Measurements from ENCODE around the gene UTS2R. TPM values are rescaled to one million over a fixed set of nuclear protein-coding genes. Genes with fewer than 3 reads are reported as not detected.
"Not testable (repeated sequence)": the region's sequence is repeated elsewhere in the genome, so short reads cannot be mapped to it uniquely, and the experiment has no call there.

The UTS2R gene
- total RNA-seq, 1 donor: not detected

DNA sequence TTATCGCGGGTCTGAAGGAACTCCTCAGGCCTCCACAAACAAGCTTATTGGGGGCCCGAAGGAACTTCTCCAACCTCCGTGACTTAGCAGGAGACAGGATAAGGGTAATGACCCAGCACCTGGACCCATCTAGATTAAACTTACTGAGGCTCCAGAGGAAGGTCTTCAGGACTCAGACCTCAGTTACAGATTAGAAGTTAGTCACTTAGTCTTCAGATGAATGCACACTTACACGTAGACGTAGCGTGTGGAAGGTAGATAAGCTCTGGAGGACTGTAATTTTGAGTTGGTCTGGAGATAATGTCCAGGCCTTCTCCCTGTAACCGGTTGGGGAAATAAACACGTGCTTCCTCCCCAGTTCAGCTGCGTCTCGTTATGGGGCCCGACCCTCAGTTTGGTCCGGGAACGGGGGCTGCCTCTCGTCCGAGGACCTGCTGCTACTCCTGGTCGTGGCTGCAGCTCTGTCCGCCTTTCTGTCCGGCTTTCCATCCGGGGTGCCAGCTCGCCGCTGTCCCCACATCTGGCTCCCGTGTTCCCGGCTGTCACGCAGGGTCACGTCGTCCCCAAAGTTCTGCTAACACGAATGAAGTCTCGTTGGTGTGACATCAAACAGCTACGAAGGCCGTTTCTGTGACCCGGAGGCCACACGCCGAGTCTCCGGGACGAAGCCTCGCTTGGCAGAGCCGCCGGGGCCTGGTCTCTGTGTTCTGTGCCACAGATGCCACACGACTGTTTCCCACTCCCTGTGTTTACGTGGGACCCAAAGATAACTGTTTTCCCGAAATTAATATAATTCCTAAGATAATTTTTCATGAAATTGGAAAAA, 26.2 kb upstream of the UTS2R start:
- Histone ChIP-seq H3K4me3 (ENCODE audit: low read length) (no peak overlapping the region), H3K9me3 (ENCODE audit: low read depth, low read length) (no peaks in the 10 kb centered on the region), H3K27me3 (ENCODE audit: insufficient read depth, low read length) (no peaks in the 10 kb centered on the region), H3K4me1 (ENCODE audit: insufficient read depth, low read length) (peaks cover 3% of the 10 kb centered on the region)

DNA sequence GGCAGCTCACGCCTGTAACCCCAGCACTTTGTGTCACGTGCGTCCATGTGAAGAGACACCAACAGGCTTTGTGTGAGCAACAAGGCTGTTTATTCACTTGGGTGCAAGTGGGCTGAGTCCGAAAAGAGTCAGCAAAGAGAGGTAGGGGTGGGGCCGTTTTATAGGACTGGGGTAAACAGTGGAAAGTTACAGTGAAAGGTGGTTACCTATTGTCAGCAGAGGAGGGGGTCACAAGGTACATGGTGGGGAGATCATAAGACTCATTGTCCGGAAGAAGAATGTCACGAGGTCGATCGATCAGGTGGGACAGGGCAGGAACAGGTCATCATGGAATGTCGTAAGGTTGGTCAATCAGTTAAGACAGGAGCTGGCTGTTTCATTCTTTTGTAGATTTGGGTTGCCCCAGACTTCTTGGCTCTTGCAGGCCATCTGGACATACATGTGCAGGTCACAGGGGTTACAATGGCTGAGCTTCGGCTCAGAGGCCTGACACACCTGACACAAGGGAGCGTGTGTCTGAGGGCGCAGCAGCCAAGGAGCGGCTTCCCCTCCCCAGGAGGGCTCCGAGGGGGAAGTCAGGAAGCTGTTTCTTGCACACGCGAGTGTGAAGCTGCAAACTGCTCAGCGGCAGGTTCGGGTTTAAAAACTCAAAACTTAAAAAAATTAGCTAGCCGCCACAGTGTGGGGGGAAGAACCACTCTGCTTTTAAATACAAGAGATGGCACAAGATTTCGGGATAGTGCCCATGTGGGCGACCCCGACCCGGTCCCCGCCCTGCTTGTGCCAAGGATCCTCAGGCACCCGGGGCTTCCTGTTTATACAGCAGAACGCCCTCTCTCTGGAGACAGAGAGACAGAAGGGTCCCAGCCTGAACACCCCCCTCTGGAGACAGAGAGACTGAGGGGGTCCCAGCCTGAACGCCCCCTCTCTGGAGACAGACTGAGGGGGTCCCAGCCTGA, 24.9 kb upstream of the UTS2R start:
- H3K4me3 ChIP-seq (ENCODE audit: low read length): no peak overlapping the region
- H3K9me3 ChIP-seq (ENCODE audit: low read depth, low read length): no peaks in the 10 kb centered on the region
- no peaks in the 10 kb centered on the region for H3K27me3 ChIP-seq (ENCODE audit: insufficient read depth, low read length)
- H3K4me1 ChIP-seq (ENCODE audit: insufficient read depth, low read length): peaks cover 3% of the 10 kb centered on the region

DNA sequence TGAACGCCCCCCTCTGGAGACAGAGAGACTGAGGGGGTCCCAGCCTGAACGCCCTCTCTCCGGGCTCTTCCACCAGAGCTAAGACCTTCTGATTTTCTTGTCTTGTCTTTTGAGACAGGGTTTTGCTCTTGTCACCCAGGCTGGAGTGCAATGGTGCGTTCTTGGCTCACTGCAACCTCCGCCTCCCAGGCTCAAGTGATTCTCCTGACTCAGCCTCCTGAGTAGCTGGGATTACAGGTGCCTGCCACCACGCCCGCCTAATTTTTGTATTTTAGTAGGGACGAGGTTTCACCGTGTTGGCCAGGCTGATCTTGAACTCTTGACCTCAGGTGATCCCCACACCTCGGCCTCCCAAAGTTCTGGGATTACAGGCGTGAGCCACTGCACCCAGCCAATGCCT, 23.6 kb upstream of the UTS2R start:
- H3K27me3 ChIP-seq (ENCODE audit: insufficient read depth, low read length); H3K4me1 ChIP-seq (ENCODE audit: insufficient read depth, low read length); H3K9me3 ChIP-seq (ENCODE audit: low read depth, low read length); H3K4me3 ChIP-seq (ENCODE audit: low read length): not testable (repeated sequence)

DNA sequence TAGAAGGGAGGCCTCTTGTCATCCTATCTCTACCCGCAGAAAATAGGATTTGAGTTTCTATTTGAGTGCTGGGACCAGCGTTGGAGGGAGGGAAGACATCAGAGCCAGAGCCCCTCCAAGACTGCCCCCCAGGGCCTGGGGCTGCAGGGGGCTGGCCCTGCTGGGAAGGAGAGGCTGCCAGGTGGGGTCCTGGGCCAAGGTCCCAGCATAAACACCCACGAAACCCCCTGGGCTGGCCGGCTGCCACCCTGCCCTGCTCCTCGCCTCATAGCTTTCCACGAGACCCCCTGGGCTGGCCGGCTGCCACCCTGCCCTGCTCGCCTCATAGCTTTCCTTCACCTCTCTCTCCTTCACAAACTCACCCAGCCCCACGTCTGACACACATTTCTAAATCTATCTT, 23.1 kb upstream of the UTS2R start:
- Histone ChIP-seq H3K9me3 (ENCODE audit: low read depth, low read length) (no peaks in the 10 kb centered on the region), H3K27me3 (ENCODE audit: insufficient read depth, low read length) (no peaks in the 10 kb centered on the region), H3K4me1 (ENCODE audit: insufficient read depth, low read length) (peaks cover 3% of the 10 kb centered on the region), H3K4me3 (ENCODE audit: low read length) (no peak overlapping the region)

DNA sequence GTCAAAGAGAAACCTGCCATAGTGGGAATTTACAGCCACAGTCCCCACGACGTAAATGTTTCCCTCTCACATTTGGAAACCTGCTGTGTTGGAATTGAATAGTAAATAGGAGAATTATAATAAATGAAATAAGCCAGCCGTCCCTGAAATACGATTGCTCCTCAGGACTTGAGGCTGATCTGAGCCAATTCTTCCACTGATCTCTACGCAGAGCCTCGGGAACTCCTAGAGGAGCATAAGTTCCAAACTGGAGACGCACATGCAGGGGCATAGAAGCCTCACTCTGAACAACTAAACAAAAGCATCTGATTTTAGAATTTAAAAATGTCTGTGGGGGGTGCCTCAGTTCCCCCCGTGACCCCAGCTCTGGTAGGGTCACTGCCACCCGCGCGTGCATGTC, 22.7 kb upstream of the UTS2R start:
- peaks cover 3% of the 10 kb centered on the region for H3K4me1 ChIP-seq (ENCODE audit: insufficient read depth, low read length)
- no peaks in the 10 kb centered on the region for H3K9me3 ChIP-seq (ENCODE audit: low read depth, low read length)
- no peaks in the 10 kb centered on the region for H3K27me3 ChIP-seq (ENCODE audit: insufficient read depth, low read length)
- H3K4me3 ChIP-seq (ENCODE audit: low read length): no peak overlapping the region

DNA sequence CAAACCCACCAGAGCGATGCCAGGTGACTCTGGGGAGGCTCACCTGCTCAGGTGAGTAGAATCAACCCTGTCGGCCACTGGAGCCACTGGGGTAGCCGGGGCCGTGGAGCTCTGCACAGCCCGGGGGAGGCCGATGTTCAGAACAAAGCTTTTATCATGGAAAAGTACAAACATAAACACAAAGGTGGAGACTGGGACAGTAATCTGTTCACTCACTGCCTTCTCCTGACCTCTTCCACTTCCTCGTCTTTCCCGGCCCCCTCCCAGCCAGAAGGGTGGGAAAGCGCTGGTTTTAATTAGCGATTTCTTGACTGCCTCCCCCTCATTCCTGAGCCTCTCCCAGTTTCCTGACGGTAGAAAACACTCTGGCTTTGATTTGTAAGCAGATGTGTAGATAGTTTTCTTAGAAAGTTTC, 22.3 kb upstream of the UTS2R start:
- no peaks in the 10 kb centered on the region for H3K27me3 ChIP-seq (ENCODE audit: insufficient read depth, low read length)
- no peaks in the 10 kb centered on the region for H3K9me3 ChIP-seq (ENCODE audit: low read depth, low read length)
- no peak overlapping the region for H3K4me3 ChIP-seq (ENCODE audit: low read length)
- H3K4me1 ChIP-seq (ENCODE audit: insufficient read depth, low read length): peaks cover 3% of the 10 kb centered on the region

- no peak overlapping the region for H3K4me3 ChIP-seq (ENCODE audit: low read length)
- H3K4me1 ChIP-seq (ENCODE audit: insufficient read depth, low read length): peaks cover 3% of the 10 kb centered on the region
- no peaks in the 10 kb centered on the region for H3K27me3 ChIP-seq (ENCODE audit: insufficient read depth, low read length)
- no peaks in the 10 kb centered on the region for H3K9me3 ChIP-seq (ENCODE audit: low read depth, low read length)
Measured at GRCh38 chr17:82350182-82351030, 21.2 kb upstream of the UTS2R start.

GRCh38 chr17:82351254-82351712, 20.3 kb upstream of the UTS2R start:
- no peaks in the 10 kb centered on the region for H3K27me3 ChIP-seq (ENCODE audit: insufficient read depth, low read length)
- H3K9me3 ChIP-seq (ENCODE audit: low read depth, low read length): no peaks in the 10 kb centered on the region
- H3K4me1 ChIP-seq (ENCODE audit: insufficient read depth, low read length): peaks cover 3% of the 10 kb centered on the region
- H3K4me3 ChIP-seq (ENCODE audit: low read length): no peak overlapping the region

GRCh38 chr17:82351713-82352488, 19.7 kb upstream of the UTS2R start:
- H3K4me1 ChIP-seq (ENCODE audit: insufficient read depth, low read length): no peaks in the 10 kb centered on the region
- no peaks in the 10 kb centered on the region for H3K9me3 ChIP-seq (ENCODE audit: low read depth, low read length)
- H3K27me3 ChIP-seq (ENCODE audit: insufficient read depth, low read length): no peaks in the 10 kb centered on the region
- H3K4me3 ChIP-seq (ENCODE audit: low read length): no peak overlapping the region

GRCh38 chr17:82353484-82353883, 18.1 kb upstream of the UTS2R start:
- Histone ChIP-seq H3K9me3 (ENCODE audit: low read depth, low read length) (no peaks in the 10 kb centered on the region), H3K4me3 (ENCODE audit: low read length) (no peak overlapping the region), H3K27me3 (ENCODE audit: insufficient read depth, low read length) (no peaks in the 10 kb centered on the region), H3K4me1 (ENCODE audit: insufficient read depth, low read length) (no peaks in the 10 kb centered on the region)

DNA sequence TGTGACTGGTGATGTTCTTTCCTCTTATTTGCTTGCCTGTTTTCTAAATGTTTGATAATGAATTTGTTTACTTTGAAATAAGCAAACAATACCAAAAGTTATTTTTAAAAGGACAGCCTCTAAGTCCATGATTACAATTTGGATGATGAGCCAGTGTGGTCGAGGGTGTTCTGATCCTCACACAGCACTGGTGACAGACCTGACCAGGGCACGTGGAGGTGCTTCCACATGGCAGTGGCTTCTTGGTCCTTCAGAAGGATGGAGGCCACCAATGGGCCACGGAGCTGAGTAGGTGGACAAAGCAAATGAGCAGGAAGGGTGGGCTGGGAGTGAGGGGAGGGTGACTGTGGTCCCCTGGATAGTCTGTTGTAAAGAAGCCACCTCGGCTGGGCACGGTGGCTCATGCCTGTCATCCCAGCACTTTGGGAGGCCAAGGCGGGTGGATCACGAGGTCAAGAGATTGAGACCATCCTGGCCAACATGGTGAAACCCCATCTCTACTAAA, 16.7 kb upstream of the UTS2R start:
- Histone ChIP-seq H3K4me3 (ENCODE audit: low read length) (no peak overlapping the region), H3K27me3 (ENCODE audit: insufficient read depth, low read length) (peaks cover 2% of the 10 kb centered on the region), H3K4me1 (ENCODE audit: insufficient read depth, low read length) (no peaks in the 10 kb centered on the region), H3K9me3 (ENCODE audit: low read depth, low read length) (no peaks in the 10 kb centered on the region)

DNA sequence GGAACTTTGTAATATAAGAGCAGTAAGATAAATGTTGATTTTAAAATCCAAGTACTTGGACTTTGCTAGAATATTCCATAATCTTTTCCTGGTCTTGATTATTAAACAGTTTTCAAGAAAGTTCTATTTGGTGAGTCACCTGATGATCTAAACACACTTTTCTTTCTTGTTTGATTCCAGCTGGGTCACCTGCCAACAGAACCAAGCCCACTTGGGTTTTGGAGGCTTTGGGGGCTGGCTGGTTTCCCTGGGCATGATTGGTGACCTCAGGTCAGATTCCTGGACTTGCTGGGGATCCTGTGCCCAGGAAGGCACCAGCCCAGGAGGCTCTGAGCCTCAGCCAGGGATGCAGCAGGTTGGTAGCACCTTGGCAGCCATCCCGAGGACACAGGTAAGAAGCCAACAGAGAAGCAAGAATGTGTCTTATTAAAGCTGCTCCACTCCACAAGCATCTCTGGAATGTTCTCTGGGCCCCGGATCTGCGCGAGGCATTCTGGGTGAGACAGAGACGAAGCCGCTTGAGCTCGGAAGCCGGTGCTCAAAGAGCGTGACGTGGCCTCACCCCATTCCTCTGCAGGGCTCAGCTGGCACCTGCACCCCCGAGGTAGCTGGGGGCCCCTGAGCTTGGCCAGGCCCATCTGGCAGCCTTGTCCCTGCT, 15.7 kb upstream of the UTS2R start:
- Histone ChIP-seq H3K9me3 (ENCODE audit: low read depth, low read length) (no peaks in the 10 kb centered on the region), H3K27me3 (ENCODE audit: insufficient read depth, low read length) (peaks cover 2% of the 10 kb centered on the region), H3K4me1 (ENCODE audit: insufficient read depth, low read length) (no peaks in the 10 kb centered on the region), H3K4me3 (ENCODE audit: low read length) (no peak overlapping the region)

GRCh38 chr17:82356845-82357355, 14.7 kb upstream of the UTS2R start:
- Histone ChIP-seq H3K4me1 (ENCODE audit: insufficient read depth, low read length) (no peaks in the 10 kb centered on the region), H3K4me3 (ENCODE audit: low read length) (no peak overlapping the region), H3K9me3 (ENCODE audit: low read depth, low read length) (no peaks in the 10 kb centered on the region), H3K27me3 (ENCODE audit: insufficient read depth, low read length) (peaks cover 2% of the 10 kb centered on the region)
